Upper lobe of right lung (tissue), 1 donor: Measurements from ENCODE around the gene KCNJ8. TPM values are rescaled to one million over a fixed set of nuclear protein-coding genes. Genes with fewer than 3 reads are reported as not detected.

ENCODE experiments used
- ATAC-seq: fragments of 200-7000 bp; cut with Tn5 transposase; one replicate; pipeline ENCODE4 v1.9.1; 2020; ENCODE audit warnings: mild to moderate bottlenecking, moderate library complexity
- DNase-seq: peaks from one replicate; pipeline ENCODE4 v3.0.0-alpha.2; 2020
- H3K27ac ChIP-seq: fragments of 200-600 bp; one replicate; pipeline ENCODE4 v1.8.0; 2022
- H3K27me3 ChIP-seq: fragments of 200-600 bp; one replicate; pipeline ENCODE4 v1.8.0; 2022; ENCODE audit warnings: mild to moderate bottlenecking
- H3K36me3 ChIP-seq: fragments of 200-600 bp; one replicate; pipeline ENCODE4 v1.8.0; 2022
- H3K4me1 ChIP-seq: fragments of 200-600 bp; one replicate; pipeline ENCODE4 v1.8.0; 2022
- H3K4me3 ChIP-seq: fragments of 200-600 bp; one replicate; pipeline ENCODE4 v1.8.0; 2022; ENCODE audit warnings: mild to moderate bottlenecking
- H3K9me3 ChIP-seq: fragments of 200-600 bp; one replicate; pipeline ENCODE4 v1.8.0; 2022
- intact Hi-C: fragments of 100-400 bp; cut with DNase I; formaldehyde crosslinking; loops from one replicate; pipeline ENCODE4 v1.11.0; 2022
- total RNA-seq: library from RNA; stranded (reverse); fragmentation: NEBNext Ultra II Directional; extraction: Animal tissue kit (Norgen Biotek cat#: 25700); gene quantifications from one replicate; pipeline ENCODE4 v1.2.1, GENCODE V29; 2021
- TF ChIP-seq, protein P1 (sequence below): fragments of 200-600 bp; IDR thresholded peaks from one replicate; pipeline ENCODE4 v1.8.0; 2022; ENCODE audit warnings: antibody characterized with exemption
- donor health status: DM: no; HTN: yes; CAD: no; lungs with severe emphysema.

KCNJ8 gene
- total RNA-seq, 1 donor from 2014 or later: 20.9 TPM

GRCh38 chr12:21759737-21760136 lies 14.8 kb downstream of the KCNJ8 start:
- DNase-seq (no peak), ATAC-seq (no peak)
- Histone ChIP-seq H3K4me1 (no peaks in the 10 kb centered on the region), H3K4me3 (no peak overlapping the region), H3K27ac (no peak overlapping the region), H3K9me3 (no peaks in the 10 kb centered on the region), H3K36me3 (no peaks in the 10 kb centered on the region), H3K27me3 (no peaks in the 10 kb centered on the region)
- intact Hi-C loops: no loop called here
- TF ChIP-seq, protein P1, sequence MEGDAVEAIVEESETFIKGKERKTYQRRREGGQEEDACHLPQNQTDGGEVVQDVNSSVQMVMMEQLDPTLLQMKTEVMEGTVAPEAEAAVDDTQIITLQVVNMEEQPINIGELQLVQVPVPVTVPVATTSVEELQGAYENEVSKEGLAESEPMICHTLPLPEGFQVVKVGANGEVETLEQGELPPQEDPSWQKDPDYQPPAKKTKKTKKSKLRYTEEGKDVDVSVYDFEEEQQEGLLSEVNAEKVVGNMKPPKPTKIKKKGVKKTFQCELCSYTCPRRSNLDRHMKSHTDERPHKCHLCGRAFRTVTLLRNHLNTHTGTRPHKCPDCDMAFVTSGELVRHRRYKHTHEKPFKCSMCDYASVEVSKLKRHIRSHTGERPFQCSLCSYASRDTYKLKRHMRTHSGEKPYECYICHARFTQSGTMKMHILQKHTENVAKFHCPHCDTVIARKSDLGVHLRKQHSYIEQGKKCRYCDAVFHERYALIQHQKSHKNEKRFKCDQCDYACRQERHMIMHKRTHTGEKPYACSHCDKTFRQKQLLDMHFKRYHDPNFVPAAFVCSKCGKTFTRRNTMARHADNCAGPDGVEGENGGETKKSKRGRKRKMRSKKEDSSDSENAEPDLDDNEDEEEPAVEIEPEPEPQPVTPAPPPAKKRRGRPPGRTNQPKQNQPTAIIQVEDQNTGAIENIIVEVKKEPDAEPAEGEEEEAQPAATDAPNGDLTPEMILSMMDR: no peak

GRCh38 chr12:21757735-21758134 lies 16.8 kb downstream of the KCNJ8 start:
- Histone ChIP-seq H3K9me3 (no peaks in the 10 kb centered on the region), H3K4me1 (no peaks in the 10 kb centered on the region), H3K36me3 (no peaks in the 10 kb centered on the region), H3K27me3 (no peaks in the 10 kb centered on the region), H3K27ac (no peak overlapping the region), H3K4me3 (no peak overlapping the region)
- DNase-seq (no peak), ATAC-seq (no peak)
- intact Hi-C loops: no loop called here
- TF ChIP-seq, protein P1: no peak

DNA sequence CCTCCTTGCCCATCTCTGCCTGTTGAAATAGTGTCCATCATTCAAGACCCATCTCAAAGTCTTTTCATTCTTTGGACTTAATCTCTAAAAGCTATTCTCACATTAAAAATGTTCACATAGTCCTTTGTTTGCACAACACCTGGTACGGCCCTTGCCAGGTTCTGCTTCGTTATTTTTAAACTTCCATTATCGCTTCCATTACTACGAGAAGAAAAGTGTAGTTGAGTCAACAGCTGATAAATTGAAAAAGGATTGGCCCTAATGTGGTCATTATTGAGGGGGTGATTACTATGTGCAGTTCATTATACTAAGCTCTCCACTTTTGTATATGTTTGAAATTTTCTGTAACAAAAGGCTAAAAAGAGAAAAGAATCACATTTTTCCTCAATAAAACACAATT lies 17.8 kb downstream of the KCNJ8 start:
- no peak overlapping the region for H3K27ac ChIP-seq
- TF ChIP-seq, protein P1: no peak
- DNase-seq (no peak), ATAC-seq (no peak)
- no peaks in the 10 kb centered on the region for H3K27me3 ChIP-seq
- H3K4me3 ChIP-seq: no peak overlapping the region
- intact Hi-C loops: no loop called here
- no peaks in the 10 kb centered on the region for H3K4me1 ChIP-seq
- H3K9me3 ChIP-seq: no peaks in the 10 kb centered on the region
- H3K36me3 ChIP-seq: no peaks in the 10 kb centered on the region

DNA sequence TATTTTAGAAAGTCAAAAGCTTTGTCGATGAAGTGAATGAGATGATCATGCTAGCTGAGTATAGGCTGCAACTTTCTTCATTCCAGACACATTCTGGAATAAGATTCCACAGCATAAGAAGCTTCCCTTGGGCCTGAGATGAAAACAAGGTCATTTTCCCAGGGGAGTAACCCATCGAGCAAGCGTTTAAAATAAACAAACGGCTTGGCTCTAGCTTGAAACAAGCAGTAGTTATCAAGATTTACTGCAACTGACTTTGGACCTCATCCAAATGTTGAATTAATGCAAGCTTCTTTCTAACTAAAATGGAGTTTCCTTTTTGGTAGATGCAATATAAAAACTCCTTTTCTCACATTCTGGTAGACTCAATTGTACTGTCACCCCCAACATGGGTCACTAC lies 23.0 kb downstream of the KCNJ8 start:
- DNase-seq (no peak), ATAC-seq (no peak)
- H3K4me1 ChIP-seq: no peaks in the 10 kb centered on the region
- H3K4me3 ChIP-seq: no peak overlapping the region
- H3K27ac ChIP-seq: no peak overlapping the region
- TF ChIP-seq, protein P1: no peak
- H3K9me3 ChIP-seq: no peaks in the 10 kb centered on the region
- H3K36me3 ChIP-seq: no peaks in the 10 kb centered on the region
- intact Hi-C loops: no loop called here
- H3K27me3 ChIP-seq: no peaks in the 10 kb centered on the region

- Histone ChIP-seq H3K27ac (no peak overlapping the region), H3K4me3 (no peak overlapping the region), H3K27me3 (no peaks in the 10 kb centered on the region), H3K4me1 (no peaks in the 10 kb centered on the region), H3K36me3 (no peaks in the 10 kb centered on the region), H3K9me3 (no peaks in the 10 kb centered on the region)
- no peak for DNase-seq
- intact Hi-C loops: no loop called here
- TF ChIP-seq, protein P1: no peak
- no peak for ATAC-seq
Observed at GRCh38 chr12:21745258-21745657, 29.2 kb downstream of the KCNJ8 start.

DNA sequence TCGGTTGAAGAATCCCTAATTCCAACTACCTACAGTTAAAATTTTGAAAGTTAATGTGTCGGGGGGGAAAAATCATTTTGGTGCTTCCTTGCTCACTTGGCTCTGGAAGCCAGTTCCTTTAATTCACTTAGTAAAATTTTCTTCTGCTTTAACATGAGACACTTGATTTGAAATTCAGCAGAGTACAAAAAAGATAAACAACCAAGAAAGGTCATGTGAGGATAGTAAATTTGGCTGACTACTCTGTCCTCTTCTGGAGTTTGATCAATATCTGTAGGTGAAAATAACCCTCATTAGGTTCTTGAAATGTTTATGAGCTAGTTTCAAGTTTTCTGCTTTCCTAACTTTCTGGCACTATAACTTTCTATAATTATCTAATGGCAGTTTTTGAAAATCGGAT lies 43.4 kb downstream of the KCNJ8 start:
- no peaks in the 10 kb centered on the region for H3K9me3 ChIP-seq
- no peak overlapping the region for H3K4me3 ChIP-seq
- intact Hi-C loops: no loop called here
- no peaks in the 10 kb centered on the region for H3K36me3 ChIP-seq
- no peaks in the 10 kb centered on the region for H3K4me1 ChIP-seq
- no peak for DNase-seq
- TF ChIP-seq, protein P1: no peak
- no peak for ATAC-seq
- no peak overlapping the region for H3K27ac ChIP-seq
- H3K27me3 ChIP-seq: no peaks in the 10 kb centered on the region
